Upper lobe of left lung (tissue), 6 donors: ENCODE data around the gene RASD2. TPM values are rescaled to one million over a fixed set of nuclear protein-coding genes. Genes with fewer than 3 reads are reported as not detected.

Source experiments
- ATAC-seq, 2 donors: fragments of 200-7000 bp; cut with Tn5 transposase; one replicate each; pipeline ENCODE4 v1.9.1; 2022; ENCODE audit warnings: mild to moderate bottlenecking in 2 of 2, moderate library complexity in 2 of 2; ENCODE audit not compliant: low FRiP score in 2 of 2
- DNase-seq, 2 donors: peaks; one replicate each; pipeline ENCODE4 v3.0.0-alpha.2; 2019 to 2020
- H3K27ac ChIP-seq, 4 donors: fragments of 200-600 bp; sonication (generic); one replicate each; pipeline ENCODE4 v1.5.1; 2016 to 2019
- H3K27me3 ChIP-seq, 4 donors: fragments of 200-600 bp; sonication (generic); one replicate each; pipeline ENCODE4 v1.5.1; 2017 to 2019
- H3K36me3 ChIP-seq, 4 donors: fragments of 200-600 bp; sonication (generic); one replicate each; pipeline ENCODE4 v1.5.1; 2016 to 2019
- H3K4me1 ChIP-seq, 4 donors: fragments of 200-600 bp; sonication (generic); one replicate each; pipeline ENCODE4 v1.5.1; 2018 to 2019
- H3K4me3 ChIP-seq, 4 donors: fragments of 200-600 bp; sonication (generic); one replicate each; pipeline ENCODE4 v1.5.1; 2017 to 2019; ENCODE audit warnings: mild to moderate bottlenecking in 2 of 4, moderate library complexity in 1 of 4
- H3K9me3 ChIP-seq, 4 donors: fragments of 200-600 bp; sonication (generic); one replicate each; pipeline ENCODE4 v1.5.1; 2018 to 2019
- CTCF ChIP-seq, 6 experiments: fragments of 450-650 bp in 4 of 6; fragments of 200-600 bp in 2 of 6; sonication (generic) in 2 of 6; IDR thresholded peaks; one replicate each; pipeline ENCODE4 v1.5.1; 2016 to 2019; ENCODE audit warnings: antibody characterized with exemption in 6 of 6
- EP300 ChIP-seq, 4 donors: sonication (generic); formaldehyde crosslinking; IDR thresholded peaks; one replicate each; pipeline ENCODE4 v1.5.1; 2017; ENCODE audit warnings: antibody characterized with exemption in 4 of 4, control low read depth in 2 of 4
- POLR2A ChIP-seq, 4 donors: fragments of 450-650 bp; IDR thresholded peaks; one replicate each; pipeline ENCODE4 v1.5.1; 2016 to 2017; ENCODE audit warnings: antibody characterized with exemption in 4 of 4, mild to moderate bottlenecking in 2 of 4
- POLR2AphosphoS5 ChIP-seq, 2 donors: sonication (generic); formaldehyde crosslinking; IDR thresholded peaks; one replicate each; pipeline ENCODE4 v1.5.1; 2017; ENCODE audit warnings: antibody characterized with exemption in 2 of 2
- WGBS, 2 donors: methylation state at CpG; one replicate each; pipeline ENCODE4 v1.1.5; 2017 to 2018; 5-methylcytosine and 5-hydroxymethylcytosine counted together
- total RNA-seq, 6 donors: library from RNA; depleted of rRNA in 4 of 6; stranded (reverse); fragments of >200 nt in 4 of 6; gene quantifications; one replicate each; pipeline versions ENCODE4 v1.1.0 to v1.2.1, GENCODE V29; 2016 to 2021
- donor health status: DM: no; HTN: no; CAD: no; lungs with moderate emphysema.
- donor health status: DM: no; HTN: yes; CAD: no; lungs with severe emphysema.

The RASD2 gene
- total RNA-seq, 6 donors from 2014 or later = 0.49 to 4.2 (median 1.7) TPM

GRCh38 chr22:35594686-35595085, 54.1 kb downstream of the RASD2 start:
- no peak overlapping the region for H3K27ac ChIP-seq
- H3K4me3 ChIP-seq = no peak overlapping the region
- 92 to 94% methylated on average over 5 of the region's 5 CpGs for WGBS, 2 donors
- H3K27me3 ChIP-seq = no peaks in the 10 kb centered on the region
- peaks cover 0 to 9% (median 3%) of the 10 kb centered on the region in 4 donors for H3K4me1 ChIP-seq
- no peaks in the 10 kb centered on the region for H3K36me3 ChIP-seq
- ATAC-seq (no peak), DNase-seq (no peak)
- TF ChIP-seq EP300 (IDR thresholded peaks at IDR 0.05) (no peak), POLR2A (IDR thresholded peaks at IDR 0.05) (no peak), CTCF (IDR thresholded peaks at IDR 0.05) (no peak), POLR2AphosphoS5 (IDR thresholded peaks at IDR 0.05) (no peak)
- no peaks in the 10 kb centered on the region for H3K9me3 ChIP-seq

GRCh38 chr22:35596821-35597220, 56.2 kb downstream of the RASD2 start:
- Histone ChIP-seq H3K4me3 (no peak overlapping the region), H3K27me3 (no peaks in the 10 kb centered on the region), H3K9me3 (no peaks in the 10 kb centered on the region), H3K27ac (no peak overlapping the region), H3K36me3 (no peaks in the 10 kb centered on the region), H3K4me1 (peaks cover 0 to 9% (median 2%) of the 10 kb centered on the region in 4 donors)
- 75 to 85% methylated on average over 7 of the region's 7 CpGs for WGBS, 2 donors
- TF ChIP-seq POLR2AphosphoS5 (IDR thresholded peaks at IDR 0.05) = no peak
- TF ChIP-seq POLR2A (IDR thresholded peaks at IDR 0.05) = no peak
- no peak for TF ChIP-seq CTCF (IDR thresholded peaks at IDR 0.05)
- TF ChIP-seq EP300 (IDR thresholded peaks at IDR 0.05) = no peak
- ATAC-seq = no peak
- no peak for DNase-seq

GRCh38 chr22:35597692-35598395, 57.2 kb downstream of the RASD2 start:
- Histone ChIP-seq H3K27ac (no peak overlapping the region), H3K27me3 (no peaks in the 10 kb centered on the region), H3K4me3 (no peak overlapping the region), H3K4me1 (peaks cover 0 to 9% (median 4%) of the 10 kb centered on the region in 4 donors), H3K9me3 (no peaks in the 10 kb centered on the region), H3K36me3 (no peaks in the 10 kb centered on the region)
- DNase-seq (peak in 1 of 2 donors; percentile 89), ATAC-seq (peak in 1 of 2 donors; percentile 26)
- TF ChIP-seq POLR2A (IDR thresholded peaks at IDR 0.05) (no peak), EP300 (IDR thresholded peaks at IDR 0.05) (no peak), POLR2AphosphoS5 (IDR thresholded peaks at IDR 0.05) (no peak), CTCF (IDR thresholded peaks at IDR 0.05) (no peak)
- WGBS, 2 donors = 69 to 75% methylated on average over 11 to 16 of the region's 16 CpGs

- DNase-seq (no peak), ATAC-seq (peak in 1 of 2 donors; percentile 23)
- Histone ChIP-seq H3K4me3 (no peak overlapping the region), H3K9me3 (no peaks in the 10 kb centered on the region), H3K27ac (no peak overlapping the region), H3K36me3 (no peaks in the 10 kb centered on the region), H3K4me1 (peaks cover 0 to 9% (median 4%) of the 10 kb centered on the region in 4 donors), H3K27me3 (no peaks in the 10 kb centered on the region)
- WGBS, 2 donors = 84% methylated on average over 3 of the region's 4 CpGs; no CpG with 5 or more reads in 1 of the 2 donors
- TF ChIP-seq POLR2AphosphoS5 (IDR thresholded peaks at IDR 0.05) (no peak), EP300 (IDR thresholded peaks at IDR 0.05) (no peak), POLR2A (IDR thresholded peaks at IDR 0.05) (no peak), CTCF (IDR thresholded peaks at IDR 0.05) (no peak)
Observed at GRCh38 chr22:35598396-35598710, 57.7 kb downstream of the RASD2 start.

- Histone ChIP-seq H3K36me3 (no peaks in the 10 kb centered on the region), H3K4me1 (peaks cover 0 to 9% (median 4%) of the 10 kb centered on the region in 4 donors), H3K9me3 (no peaks in the 10 kb centered on the region), H3K27ac (no peak overlapping the region), H3K4me3 (no peak overlapping the region), H3K27me3 (no peaks in the 10 kb centered on the region)
- no peak for TF ChIP-seq POLR2AphosphoS5 (IDR thresholded peaks at IDR 0.05)
- no peak for TF ChIP-seq EP300 (IDR thresholded peaks at IDR 0.05)
- no peak for TF ChIP-seq CTCF (IDR thresholded peaks at IDR 0.05)
- no peak for TF ChIP-seq POLR2A (IDR thresholded peaks at IDR 0.05)
- 88 to 96% methylated on average over 4 of the region's 4 CpGs for WGBS, 2 donors
- ATAC-seq (no peak), DNase-seq (no peak)
Observed at GRCh38 chr22:35599364-35599763, 58.7 kb downstream of the RASD2 start.
